Keratinocyte (primary cell): ENCODE results near the gene RIPK1.
A peak's percentile ranks its signal among the peaks of the same experiment; 100 is the strongest.

Source experiments
- CTCF ChIP-seq, 3 experiments: IDR thresholded peaks in 1 of 3; conservative IDR thresholded peaks in 1 of 3; optimal IDR thresholded peaks in 1 of 3; 2 replicates in 2 of 3; 3 replicates in 1 of 3; pipeline versions ENCODE3 to v1.5.1; 2011; ENCODE audit warnings: low read length in 3 of 3, mild to moderate bottlenecking in 3 of 3, moderate library complexity in 2 of 3, control low read depth in 1 of 3, inconsistent platforms in 1 of 3; ENCODE audit not compliant: insufficient read depth in 2 of 3; ENCODE audit errors: extremely low read depth in 1 of 3
- EZH2 ChIP-seq: IDR thresholded peaks from one replicate; pipeline ENCODE4 v1.6.1; 2012; ENCODE audit warnings: inconsistent platforms, mild to moderate bottlenecking, low read length, moderate library complexity

- TF ChIP-seq CTCF (optimal IDR thresholded peaks at IDR 0.05 in 1 of 3, IDR thresholded peaks at IDR 0.05 in 1 of 3, conservative IDR thresholded peaks at IDR 0.05 in 1 of 3; ENCODE audit: extremely low read depth in 1 of 3, insufficient read depth in 2 of 3, low read length in 3 of 3) (peak in 2 of 3 experiments; percentile 28 to 33), EZH2 (no peak)
These were observed 94.4 kb downstream of the RIPK1 start for GRCh38 chr6:3162565-3163247.
